HS-27A (cell line): Measurements from ENCODE around the gene AHCYL1.

ENCODE experiments used
- DNase-seq: peaks from one replicate; pipeline ENCODE4 v3.0.0-alpha.2; 2012; ENCODE audit warnings: low read depth, missing footprints

The AHCYL1 gene

GRCh38 chr1:110061341-110061740 lies 76.8 kb downstream of the AHCYL1 start:
- DNase-seq, result no peak

- no peak for DNase-seq
Observed at GRCh38 chr1:110062612-110063011, 78.0 kb downstream of the AHCYL1 start.

- no peak for DNase-seq
Observed at GRCh38 chr1:110063781-110064180, 79.2 kb downstream of the AHCYL1 start.

- DNase-seq, result no peak
Observed at GRCh38 chr1:110064576-110065337, 80.2 kb downstream of the AHCYL1 start.

GRCh38 chr1:110065841-110066240 lies 81.3 kb downstream of the AHCYL1 start:
- no peak for DNase-seq

- DNase-seq, result no peak
Observed at GRCh38 chr1:110067479-110067892, 82.9 kb downstream of the AHCYL1 start.

GRCh38 chr1:110067893-110068645 lies 83.5 kb downstream of the AHCYL1 start:
- DNase-seq, result no peak

GRCh38 chr1:110068646-110069403 lies 84.3 kb downstream of the AHCYL1 start:
- no peak for DNase-seq

- DNase-seq, result no peak
Observed at GRCh38 chr1:110069404-110070281, 85.1 kb downstream of the AHCYL1 start.

- DNase-seq, result no peak
Observed at GRCh38 chr1:110070282-110070669, 85.7 kb downstream of the AHCYL1 start.

- DNase-seq, result no peak
Observed at GRCh38 chr1:110070671-110071242, 86.2 kb downstream of the AHCYL1 start, which contains the start of gene ALX3. Gene ALX3 (minus strand): TSS chr1:110070672. CDS start chr1:110070612, 60 bp downstream.
